Kidney (tissue), 14 donors: ENCODE results near the gene MYO1D. TPM values are rescaled to one million over a fixed set of nuclear protein-coding genes. Genes with fewer than 3 reads are reported as not detected.

ENCODE experiments used
- DNase-seq, 5 donors: peaks; one replicate each; pipeline ENCODE4 v3.0.0-alpha.2; 2013 to 2020
- FAIRE-seq: peaks from 2 replicates; lab custom pipeline; 2012; peaks lifted over from hg19 to GRCh38; lab: Jason Lieb, UNC
- H3K27ac ChIP-seq, 2 donors: one replicate each; pipeline ENCODE4 v1.7.0; 2013; ENCODE audit warnings: low read depth in 2 of 2, low read length in 2 of 2, inconsistent platforms in 1 of 2
- H3K27me3 ChIP-seq: one replicate; pipeline ENCODE4 v1.7.1; 2013; ENCODE audit warnings: low read length, inconsistent platforms; ENCODE audit not compliant: control insufficient read depth, insufficient read depth
- H3K36me3 ChIP-seq, 3 donors: one replicate each; pipeline versions ENCODE4 v1.7.0 to v1.7.1; 2013; ENCODE audit warnings: low read length in 3 of 3, control low read depth in 1 of 3, inconsistent platforms in 1 of 3; ENCODE audit not compliant: insufficient read depth in 3 of 3, control insufficient read depth in 2 of 3
- H3K4me1 ChIP-seq, 3 donors: one replicate each; pipeline versions ENCODE4 v1.7.0 to v1.7.1; 2013; ENCODE audit warnings: low read length in 3 of 3, inconsistent platforms in 1 of 3, low read depth in 1 of 3; ENCODE audit not compliant: control insufficient read depth in 2 of 3, insufficient read depth in 2 of 3
- H3K4me3 ChIP-seq, 3 donors: one replicate each; pipeline versions ENCODE4 v1.7.0 to v1.8.1; 2013; ENCODE audit warnings: low read length in 3 of 3, control low read depth in 1 of 3, inconsistent platforms in 1 of 3
- H3K9ac ChIP-seq, 3 donors: one replicate each; pipeline versions ENCODE4 v1.7.0 to v1.7.1; 2013; ENCODE audit warnings: low read length in 3 of 3, control low read depth in 1 of 3, inconsistent platforms in 1 of 3
- H3K9me3 ChIP-seq, 3 donors: one replicate each; pipeline versions ENCODE4 v1.7.0 to v1.7.1; 2013; ENCODE audit warnings: low read length in 3 of 3, control low read depth in 1 of 3, inconsistent platforms in 1 of 3; ENCODE audit not compliant: control insufficient read depth in 2 of 3, insufficient read depth in 1 of 3
- intact Hi-C: fragments of 100-400 bp; cut with DNase I; formaldehyde crosslinking; loops from one replicate; pipeline ENCODE4 v1.11.1; 2022
- polyA plus RNA-seq: library from polyadenylated mRNA; stranded (reverse); fragments of 350-450 nt; fragmentation: Illumina TruSeq; extraction: RNeasy Lipid Tissue Mini Kit (QIAGEN cat#74804); gene quantifications from one replicate; pipeline ENCODE4 v1.2.3, GENCODE V29; 2014; ENCODE audit warnings: low read depth, low replicate concordance; ENCODE audit not compliant: insufficient read depth
- total RNA-seq: library from RNA; stranded (reverse); fragmentation: NEBNext Ultra II Directional; extraction: Animal tissue kit (Norgen Biotek cat#: 25700); gene quantifications from one replicate; pipeline ENCODE4 v1.2.1, GENCODE V29; 2021
- TF ChIP-seq, protein P1 (sequence below): IDR thresholded peaks from 3 replicates; pipeline ENCODE4 v1.5.1; 2012; ENCODE audit warnings: mild to moderate bottlenecking, moderate library complexity, borderline replicate concordance; ENCODE audit not compliant: insufficient read depth; ENCODE audit errors: extremely low read depth
- donor health status: control.
- donor health status: control.
- donor health status: control.
- donor health status: control.
- donor health status: control.
- donor health status: DM: yes; HTN: yes; CAD: no.
- donor health status: Normal renal cell carcinoma (clear cell type).

Gene MYO1D
- total and polyA plus RNA-seq, 2 donors from 2014 or later: 21.1 to 99.9 TPM

DNA sequence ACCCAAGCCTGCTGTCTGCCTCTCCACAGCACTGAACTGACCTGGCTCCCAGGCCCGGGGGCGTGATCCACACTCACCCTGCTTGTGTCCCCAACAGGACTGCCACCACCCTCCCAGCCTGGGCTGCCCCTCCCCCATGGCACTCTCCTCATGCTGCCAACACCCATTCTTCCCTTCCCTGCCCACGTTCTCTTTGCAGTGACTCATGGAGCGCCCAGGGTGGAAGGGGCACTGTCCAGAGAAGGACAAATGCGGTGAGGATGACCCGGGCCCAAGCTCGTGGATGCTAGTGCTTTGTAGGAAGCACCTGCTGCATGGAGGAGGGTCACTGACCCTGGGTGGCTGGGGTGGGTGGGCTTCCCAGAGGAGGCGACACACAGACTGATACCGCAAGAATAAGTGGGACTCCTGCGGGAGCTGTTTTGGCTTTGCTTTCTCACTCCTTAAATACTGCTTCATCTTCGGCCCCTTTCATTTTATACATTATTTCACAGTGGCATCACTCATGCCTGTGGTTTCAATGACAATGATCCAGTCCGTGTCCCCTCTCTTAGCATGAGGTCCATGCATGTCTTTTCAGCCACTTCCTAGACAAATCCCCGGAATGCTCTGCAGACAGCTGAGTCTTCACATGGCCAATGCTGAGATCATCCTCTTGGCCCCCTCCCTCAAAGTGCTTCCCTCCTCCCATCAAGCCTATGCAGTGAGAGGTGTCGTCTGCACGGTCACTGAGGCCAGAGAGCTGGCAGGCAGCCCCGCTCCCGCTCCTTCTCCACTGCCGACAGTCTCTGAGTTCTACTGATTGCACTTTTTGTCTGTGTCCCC, 372.5 kb downstream of the MYO1D start:
- FAIRE-seq: no peak
- Histone ChIP-seq H3K27me3 (no peaks in the 10 kb centered on the region), H3K9me3 (no peaks in the 10 kb centered on the region), H3K9ac (no peak overlapping the region), H3K4me1 (no peaks in the 10 kb centered on the region), H3K27ac (no peak overlapping the region), H3K4me3 (no peak overlapping the region), H3K36me3 (no peaks in the 10 kb centered on the region)
- no peak for DNase-seq
- intact Hi-C loops: no loop called here
- TF ChIP-seq, protein P1, sequence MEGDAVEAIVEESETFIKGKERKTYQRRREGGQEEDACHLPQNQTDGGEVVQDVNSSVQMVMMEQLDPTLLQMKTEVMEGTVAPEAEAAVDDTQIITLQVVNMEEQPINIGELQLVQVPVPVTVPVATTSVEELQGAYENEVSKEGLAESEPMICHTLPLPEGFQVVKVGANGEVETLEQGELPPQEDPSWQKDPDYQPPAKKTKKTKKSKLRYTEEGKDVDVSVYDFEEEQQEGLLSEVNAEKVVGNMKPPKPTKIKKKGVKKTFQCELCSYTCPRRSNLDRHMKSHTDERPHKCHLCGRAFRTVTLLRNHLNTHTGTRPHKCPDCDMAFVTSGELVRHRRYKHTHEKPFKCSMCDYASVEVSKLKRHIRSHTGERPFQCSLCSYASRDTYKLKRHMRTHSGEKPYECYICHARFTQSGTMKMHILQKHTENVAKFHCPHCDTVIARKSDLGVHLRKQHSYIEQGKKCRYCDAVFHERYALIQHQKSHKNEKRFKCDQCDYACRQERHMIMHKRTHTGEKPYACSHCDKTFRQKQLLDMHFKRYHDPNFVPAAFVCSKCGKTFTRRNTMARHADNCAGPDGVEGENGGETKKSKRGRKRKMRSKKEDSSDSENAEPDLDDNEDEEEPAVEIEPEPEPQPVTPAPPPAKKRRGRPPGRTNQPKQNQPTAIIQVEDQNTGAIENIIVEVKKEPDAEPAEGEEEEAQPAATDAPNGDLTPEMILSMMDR: no peak

DNA sequence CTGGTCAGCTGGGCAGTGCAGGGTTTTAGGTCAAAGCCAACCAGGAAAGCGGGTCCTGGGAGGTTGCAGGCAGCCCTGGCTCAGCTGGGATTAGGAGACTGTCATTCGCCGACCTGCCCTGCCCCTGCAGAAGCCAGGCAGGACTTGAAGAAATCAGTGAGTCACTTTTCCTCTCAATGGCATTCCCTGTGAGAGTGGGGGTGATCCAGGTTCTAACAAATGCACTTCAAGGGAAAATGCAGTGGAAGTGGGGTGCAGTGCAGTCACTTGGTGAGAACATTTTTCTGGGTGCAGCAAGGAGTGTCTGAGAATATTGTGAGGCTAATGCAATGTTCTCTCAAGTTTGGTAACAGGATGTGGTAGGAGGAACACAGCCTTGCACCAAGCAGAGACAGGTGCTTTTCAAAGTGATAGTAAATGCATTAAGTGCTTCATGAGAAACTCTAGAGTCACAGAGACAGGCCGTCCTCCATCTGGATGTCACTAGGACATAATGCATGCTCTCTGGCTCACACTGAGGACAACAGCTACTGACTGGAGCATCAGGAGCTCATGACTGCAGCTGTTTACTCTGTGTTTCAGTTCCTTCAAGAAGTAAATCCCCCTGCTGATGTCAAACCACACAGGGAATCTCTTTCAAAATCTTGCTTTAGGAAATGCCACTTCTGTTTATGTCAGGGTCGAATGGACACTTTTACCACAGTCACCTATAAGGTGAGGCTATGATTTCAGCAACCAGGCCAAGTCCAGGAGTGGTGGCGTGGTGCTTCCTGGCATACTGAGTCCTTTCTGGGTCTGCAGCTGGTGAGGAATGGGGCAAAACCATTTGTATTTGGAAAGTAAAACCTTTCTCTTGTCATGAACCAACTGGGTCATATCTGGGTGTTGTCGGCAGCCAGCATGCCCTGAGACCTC, 373.4 kb downstream of the MYO1D start:
- no peaks in the 10 kb centered on the region for H3K36me3 ChIP-seq
- no peak overlapping the region for H3K27ac ChIP-seq
- TF ChIP-seq, protein P1: no peak
- H3K27me3 ChIP-seq: no peaks in the 10 kb centered on the region
- no peaks in the 10 kb centered on the region for H3K4me1 ChIP-seq
- H3K4me3 ChIP-seq: no peak overlapping the region
- no peaks in the 10 kb centered on the region for H3K9me3 ChIP-seq
- DNase-seq (no peak), FAIRE-seq (no peak)
- intact Hi-C loops: no loop called here
- H3K9ac ChIP-seq: no peak overlapping the region

DNA sequence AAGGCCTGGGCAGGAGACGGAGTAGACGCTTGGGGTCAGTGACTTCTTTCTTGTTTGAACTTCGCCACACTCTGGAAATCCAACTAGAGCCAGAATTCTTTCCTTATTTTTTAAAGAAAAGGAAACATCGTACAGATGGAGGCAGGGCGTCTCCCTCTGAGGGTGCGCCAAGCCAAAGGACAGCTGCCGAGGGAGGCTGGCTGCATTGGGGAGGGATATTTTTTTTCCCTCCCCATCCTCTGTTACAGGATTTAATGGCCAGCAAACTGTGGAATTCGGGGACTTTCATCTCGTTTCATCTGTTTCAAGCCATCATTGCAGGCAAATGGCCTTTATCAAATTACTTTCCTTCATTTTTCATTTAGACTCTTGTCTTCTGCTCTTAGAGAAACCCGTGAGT, 374.2 kb downstream of the MYO1D start:
- H3K36me3 ChIP-seq: no peaks in the 10 kb centered on the region
- no peak for DNase-seq
- intact Hi-C loops: no loop called here
- no peak overlapping the region for H3K27ac ChIP-seq
- H3K27me3 ChIP-seq: no peaks in the 10 kb centered on the region
- no peak overlapping the region for H3K9ac ChIP-seq
- H3K4me3 ChIP-seq: no peak overlapping the region
- H3K9me3 ChIP-seq: no peaks in the 10 kb centered on the region
- TF ChIP-seq, protein P1: no peak
- H3K4me1 ChIP-seq: no peaks in the 10 kb centered on the region
- no peak for FAIRE-seq
